NT2/D1 (cell line): ENCODE data around the gene RYR2.

ENCODE experiments used
- DNase-seq: peaks from one replicate; pipeline ENCODE4 v3.0.0-alpha.2; 2011; ENCODE audit warnings: low read depth, low spot score
- H3K27me3 ChIP-seq: 2 replicates; pipeline ENCODE4 v1.6.0; 2011; ENCODE audit warnings: mild to moderate bottlenecking; ENCODE audit not compliant: insufficient read length, insufficient read depth
- H3K36me3 ChIP-seq: 2 replicates; pipeline ENCODE4 v1.6.1; 2011; ENCODE audit warnings: mild to moderate bottlenecking, low read length, mixed read lengths; ENCODE audit not compliant: insufficient read depth, insufficient read length
- H3K4me1 ChIP-seq: 2 replicates; pipeline ENCODE4 v1.5.1; 2011; ENCODE audit not compliant: insufficient read depth, insufficient read length
- H3K4me3 ChIP-seq: 2 replicates; pipeline ENCODE4 v1.5.1; 2011; ENCODE audit warnings: low read depth; ENCODE audit not compliant: insufficient read length
- H3K9ac ChIP-seq: 2 replicates; pipeline ENCODE4 v1.6.0; 2011; ENCODE audit warnings: low read depth; ENCODE audit not compliant: insufficient read length
- H3K9me3 ChIP-seq: 2 replicates; pipeline ENCODE4 v1.5.1; 2011; ENCODE audit warnings: mild to moderate bottlenecking, low read length; ENCODE audit not compliant: insufficient read depth
- SUZ12 ChIP-seq: IDR thresholded peaks from 2 replicates; pipeline ENCODE4 v1.6.1; 2011; ENCODE audit not compliant: insufficient read length, insufficient read depth; ENCODE audit errors: extremely low read depth
- YY1 ChIP-seq: IDR thresholded peaks from 2 replicates; pipeline ENCODE4 v1.6.1; 2011; ENCODE audit not compliant: insufficient read length, insufficient read depth
- ZNF274 ChIP-seq: IDR thresholded peaks from 2 replicates; pipeline ENCODE4 v1.6.1; 2011; ENCODE audit warnings: mild to moderate bottlenecking, low read depth, low read length

Gene RYR2

DNA sequence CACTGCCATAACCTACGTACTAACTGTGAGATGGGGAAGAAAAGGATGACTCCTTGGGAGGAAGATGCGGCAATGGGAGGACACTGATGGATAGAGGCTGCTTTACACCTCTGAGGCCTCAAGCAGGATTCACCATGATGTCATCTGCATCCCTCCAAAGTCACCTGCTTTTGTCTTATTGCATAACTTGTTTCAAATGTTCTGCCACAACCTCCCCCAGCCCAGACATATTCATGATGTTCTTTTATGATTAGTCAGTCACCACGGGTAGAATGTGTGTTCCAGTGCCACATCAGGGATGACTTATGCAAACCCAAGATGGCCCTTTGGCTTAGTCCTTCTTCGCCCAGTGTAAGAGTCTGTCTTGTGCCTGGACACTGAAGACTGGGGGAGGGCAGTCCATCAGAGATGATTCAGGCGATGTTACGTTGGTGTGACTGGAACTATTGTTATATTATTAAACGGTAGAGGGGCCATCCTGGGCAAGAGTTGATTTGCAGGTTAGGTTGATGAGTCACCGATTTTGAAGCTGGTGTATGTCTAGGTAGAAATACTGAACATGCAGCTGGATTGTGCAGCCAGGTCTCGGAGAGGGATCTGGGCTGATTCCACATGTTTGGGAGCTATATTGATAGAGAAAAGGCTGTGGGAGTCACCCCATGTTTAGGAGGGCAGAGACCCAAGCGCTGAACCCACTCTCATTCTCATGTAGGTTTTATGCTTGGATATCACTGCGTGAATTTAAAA is 32.6 kb downstream of the RYR2 start:
- Histone ChIP-seq H3K4me1 (peaks cover 2% of the 10 kb centered on the region), H3K9ac (no peak overlapping the region), H3K36me3 (no peaks in the 10 kb centered on the region), H3K4me3 (no peak overlapping the region), H3K9me3 (peaks cover 4% of the 10 kb centered on the region; the same call in 1 of the 2 replicates), H3K27me3 (no peaks in the 10 kb centered on the region)
- no peak for DNase-seq
- no peak for TF ChIP-seq ZNF274
- TF ChIP-seq YY1: no peak
- no peak for TF ChIP-seq SUZ12

DNA sequence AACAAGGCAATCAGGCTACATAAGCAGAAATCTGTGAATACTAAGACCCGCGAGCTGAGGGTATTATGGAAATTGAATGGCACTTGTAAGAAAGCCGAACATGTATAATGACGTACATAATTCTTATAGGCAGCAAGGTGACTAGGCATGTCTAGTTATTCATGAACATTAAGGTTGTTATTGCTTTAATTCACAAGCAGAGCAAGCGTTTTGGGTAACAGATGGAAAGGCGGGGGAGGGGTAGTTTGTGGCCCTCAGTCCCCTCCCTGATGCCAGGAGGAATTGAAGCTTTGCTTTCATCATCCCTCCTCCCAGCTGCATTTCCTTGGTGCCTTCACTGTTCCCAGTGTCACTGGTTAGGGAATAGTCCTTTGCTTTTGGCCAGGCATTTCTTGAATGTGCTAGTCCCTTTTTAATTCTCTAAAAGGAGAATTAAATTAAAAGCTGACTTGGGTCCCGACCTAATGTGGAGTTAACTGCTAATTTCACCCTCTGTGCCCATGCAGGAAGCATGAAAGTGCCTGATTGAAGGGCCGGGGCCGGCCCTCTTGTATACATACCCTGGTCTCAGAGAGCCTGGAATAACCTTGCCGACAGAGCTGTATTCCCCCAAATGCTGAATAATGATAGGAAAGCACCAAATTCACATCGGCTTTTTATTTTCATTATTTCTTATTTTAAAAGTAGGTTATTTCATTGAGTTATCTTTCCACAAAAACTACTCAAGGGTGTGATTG is 42.5 kb downstream of the RYR2 start:
- no peak for DNase-seq
- Histone ChIP-seq H3K4me3 (no peak overlapping the region), H3K9ac (no peak overlapping the region), H3K36me3 (no peaks in the 10 kb centered on the region), H3K9me3 (0 out of 2 replicates have a peak, but pooled peaks cover 2% of the 10 kb centered on the region), H3K27me3 (no peaks in the 10 kb centered on the region), H3K4me1 (no peaks in the 10 kb centered on the region)
- TF ChIP-seq ZNF274: no peak
- no peak for TF ChIP-seq YY1
- no peak for TF ChIP-seq SUZ12

- Histone ChIP-seq H3K9me3 (0 out of 2 replicates have a peak, but pooled peaks cover 3% of the 10 kb centered on the region), H3K9ac (no peak overlapping the region), H3K36me3 (no peaks in the 10 kb centered on the region), H3K27me3 (no peaks in the 10 kb centered on the region), H3K4me1 (no peaks in the 10 kb centered on the region), H3K4me3 (no peak overlapping the region)
- no peak for DNase-seq
- TF ChIP-seq SUZ12 (no peak), YY1 (no peak), ZNF274 (no peak)
These were observed 49.7 kb downstream of the RYR2 start for GRCh38 chr1:237091691-237092090.

GRCh38 chr1:237093691-237094090 is 51.7 kb downstream of the RYR2 start:
- H3K4me1 ChIP-seq: no peaks in the 10 kb centered on the region
- no peaks in the 10 kb centered on the region for H3K27me3 ChIP-seq
- TF ChIP-seq SUZ12 (no peak), YY1 (no peak)
- H3K36me3 ChIP-seq: no peaks in the 10 kb centered on the region
- no peak overlapping the region for H3K4me3 ChIP-seq
- no peak for DNase-seq
- no peak overlapping the region for H3K9ac ChIP-seq
- 0 out of 2 replicates have a peak, but pooled peaks cover 3% of the 10 kb centered on the region for H3K9me3 ChIP-seq

- no peaks in the 10 kb centered on the region for H3K9me3 ChIP-seq
- no peak for DNase-seq
- TF ChIP-seq SUZ12 (no peak), ZNF274 (no peak), YY1 (no peak)
- H3K9ac ChIP-seq: no peak overlapping the region
- no peaks in the 10 kb centered on the region for H3K36me3 ChIP-seq
- no peaks in the 10 kb centered on the region for H3K4me1 ChIP-seq
- H3K4me3 ChIP-seq: no peak overlapping the region
- no peaks in the 10 kb centered on the region for H3K27me3 ChIP-seq
These were observed 56.6 kb downstream of the RYR2 start for GRCh38 chr1:237098541-237098940.

DNA sequence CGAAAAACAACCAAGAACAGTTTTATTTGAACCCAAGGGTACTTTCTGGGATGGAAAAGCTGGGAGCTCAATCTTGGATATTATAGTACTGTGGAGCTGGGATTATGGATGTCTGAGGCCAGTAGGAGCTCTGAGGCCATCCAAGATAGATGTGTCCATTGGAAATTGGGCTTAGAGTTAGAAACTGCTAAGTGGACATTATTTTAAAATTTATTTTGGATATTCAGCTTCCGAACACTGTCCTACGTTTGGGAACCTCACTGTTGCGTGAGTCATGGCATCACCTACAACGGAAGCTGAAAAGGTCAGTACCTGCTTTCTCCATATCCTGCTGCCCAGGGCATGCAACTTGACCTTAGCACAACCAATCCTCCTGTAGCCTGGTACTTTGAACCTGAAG is 61.0 kb downstream of the RYR2 start:
- DNase-seq: no peak
- no peaks in the 10 kb centered on the region for H3K27me3 ChIP-seq

GRCh38 chr1:237104096-237104495 is 62.1 kb downstream of the RYR2 start:
- TF ChIP-seq ZNF274 (no peak), SUZ12 (no peak), YY1 (no peak)
- no peaks in the 10 kb centered on the region for H3K9me3 ChIP-seq
- peaks cover 7% of the 10 kb centered on the region for H3K4me1 ChIP-seq
- H3K9ac ChIP-seq: no peak overlapping the region
- no peaks in the 10 kb centered on the region for H3K27me3 ChIP-seq
- no peaks in the 10 kb centered on the region for H3K36me3 ChIP-seq
- H3K4me3 ChIP-seq: no peak overlapping the region
- DNase-seq: no peak

More for the DNA sequence above, 61.0 kb downstream of the RYR2 start:
- TF ChIP-seq ZNF274: no peak
- no peak for TF ChIP-seq SUZ12
- TF ChIP-seq YY1: no peak
- Histone ChIP-seq H3K9ac (no peak overlapping the region), H3K9me3 (no peaks in the 10 kb centered on the region), H3K4me1 (peaks cover 3% of the 10 kb centered on the region), H3K4me3 (no peak overlapping the region), H3K36me3 (no peaks in the 10 kb centered on the region)
